H9 (cell line): ENCODE measurements around the gene NTRK3. TPM values are rescaled to one million over a fixed set of nuclear protein-coding genes. Genes with fewer than 3 reads are reported as not detected.

Experiments
- DNase-seq: peaks from one replicate; pipeline ENCODE4 v3.0.0-alpha.2; 2017
- H2AFZ ChIP-seq: one replicate; pipeline ENCODE4 v1.6.1; 2013; ENCODE audit warnings: mild to moderate bottlenecking, low read length, control low read depth, moderate library complexity
- H2AK5ac ChIP-seq: 2 replicates; pipeline ENCODE4 v1.6.1; 2013; ENCODE audit warnings: low read length, control low read depth, mixed read lengths; ENCODE audit not compliant: insufficient read length
- H2BK120ac ChIP-seq: one replicate; pipeline ENCODE4 v1.6.1; 2013; ENCODE audit warnings: low read depth, mild to moderate bottlenecking, low read length, control low read depth, inconsistent platforms; ENCODE audit not compliant: poor library complexity, severe bottlenecking
- H2BK12ac ChIP-seq: 2 replicates; pipeline ENCODE4 v1.6.1; 2013; ENCODE audit warnings: low read length, control low read depth, mixed read lengths, low read depth; ENCODE audit not compliant: insufficient read length
- H2BK15ac ChIP-seq: 2 replicates; pipeline ENCODE4 v1.6.1; 2013; ENCODE audit warnings: low read depth, low read length, control low read depth
- H2BK20ac ChIP-seq: one replicate; pipeline ENCODE4 v1.6.1; 2013; ENCODE audit warnings: low read depth, mild to moderate bottlenecking, low read length, control low read depth, inconsistent platforms; ENCODE audit not compliant: poor library complexity, severe bottlenecking
- H2BK5ac ChIP-seq: 2 replicates; pipeline ENCODE4 v1.6.1; 2013; ENCODE audit warnings: low read length, control low read depth, mixed read lengths; ENCODE audit not compliant: insufficient read length
- H3K14ac ChIP-seq: 2 replicates; pipeline ENCODE4 v1.6.1; 2013; ENCODE audit warnings: low read length, control low read depth; ENCODE audit not compliant: insufficient read depth
- H3K18ac ChIP-seq: 2 replicates; pipeline ENCODE4 v1.6.1; 2013; ENCODE audit warnings: low read depth, mild to moderate bottlenecking, mixed read lengths, low read length, control low read depth; ENCODE audit not compliant: insufficient read length
- H3K23ac ChIP-seq: 2 replicates; pipeline ENCODE4 v1.6.1; 2013; ENCODE audit warnings: low read length, control low read depth, mixed read lengths, low read depth; ENCODE audit not compliant: insufficient read length
- H3K23me2 ChIP-seq: 2 replicates; pipeline ENCODE4 v1.6.1; 2013; ENCODE audit warnings: low read depth, mild to moderate bottlenecking, mixed read lengths, low read length, control low read depth; ENCODE audit not compliant: insufficient read length, poor library complexity, severe bottlenecking
- H3K27ac ChIP-seq: 2 replicates; pipeline ENCODE4 v1.5.1; 2013; ENCODE audit warnings: low read length, control low read depth, mixed read lengths, low read depth; ENCODE audit not compliant: insufficient read length
- H3K27me3 ChIP-seq: 2 replicates; pipeline ENCODE4 v1.6.1; 2013; ENCODE audit warnings: low read length, control low read depth, inconsistent platforms; ENCODE audit not compliant: insufficient read depth
- H3K4ac ChIP-seq: 2 replicates; pipeline ENCODE4 v1.6.1; 2013; ENCODE audit warnings: low read depth, mild to moderate bottlenecking, control low read depth, inconsistent platforms, low read length, moderate library complexity
- H3K4me1 ChIP-seq: 2 replicates; pipeline ENCODE4 v1.6.1; 2013; ENCODE audit warnings: low read length, control low read depth, inconsistent platforms; ENCODE audit not compliant: insufficient read depth
- H3K4me2 ChIP-seq: 2 replicates; pipeline ENCODE4 v1.6.1; 2013; ENCODE audit warnings: low read length, control low read depth, mixed read lengths; ENCODE audit not compliant: insufficient read length, insufficient read depth
- H3K56ac ChIP-seq: 2 replicates; pipeline ENCODE4 v1.6.1; 2013; ENCODE audit warnings: low read depth, mild to moderate bottlenecking, mixed read lengths, low read length, control low read depth; ENCODE audit not compliant: insufficient read length
- H3K79me1 ChIP-seq: 2 replicates; pipeline ENCODE4 v1.6.1; 2013; ENCODE audit warnings: low read depth, mild to moderate bottlenecking, moderate library complexity, low read length, control low read depth, inconsistent platforms; ENCODE audit not compliant: insufficient read depth, poor library complexity, severe bottlenecking
- H3K79me2 ChIP-seq: 2 replicates; pipeline ENCODE4 v1.6.1; 2013; ENCODE audit warnings: low read length, control low read depth, inconsistent platforms; ENCODE audit not compliant: insufficient read depth
- H3K9ac ChIP-seq: 2 replicates; pipeline ENCODE4 v1.6.1; 2013; ENCODE audit warnings: low read length, control low read depth, mixed read lengths; ENCODE audit not compliant: insufficient read length; ENCODE audit errors: extremely low read depth
- H3K9me3 ChIP-seq: one replicate; pipeline ENCODE4 v1.6.1; 2013; ENCODE audit warnings: low read depth, low read length, inconsistent platforms; ENCODE audit not compliant: control insufficient read depth
- H3T11ph ChIP-seq: one replicate; pipeline ENCODE4 v1.6.1; 2013; ENCODE audit warnings: mild to moderate bottlenecking, low read length, control low read depth, inconsistent platforms
- H4K20me1 ChIP-seq: one replicate; pipeline ENCODE4 v1.6.1; 2013; ENCODE audit not compliant: control insufficient read depth, insufficient read length, insufficient read depth
- H4K5ac ChIP-seq: 2 replicates; pipeline ENCODE4 v1.6.1; 2013; ENCODE audit warnings: low read depth, mild to moderate bottlenecking, mixed read lengths, low read length, control low read depth; ENCODE audit not compliant: insufficient read length
- H4K8ac ChIP-seq: replicated peaks from 2 replicates; pipeline ENCODE4 v1.6.1; 2013; ENCODE audit warnings: low read length, control low read depth, mixed read lengths, low read depth; ENCODE audit not compliant: insufficient read length
- H4K91ac ChIP-seq: 2 replicates; pipeline ENCODE4 v1.6.1; 2013; ENCODE audit warnings: low read depth, mild to moderate bottlenecking, moderate library complexity, mixed read lengths, low read length, control low read depth; ENCODE audit not compliant: insufficient read length
- H3K27ac Mint-ChIP-seq, 3 experiments: 2 replicates in 2 of 3; 3 replicates in 1 of 3; pipeline ENCODE4 v1.8.0; 2020 to 2021; ENCODE audit warnings: mixed read lengths in 3 of 3, mild to moderate bottlenecking in 1 of 3, moderate library complexity in 1 of 3
- H3K27me3 Mint-ChIP-seq: 2 replicates; pipeline ENCODE4 v1.8.0; 2021; ENCODE audit warnings: low read depth, mild to moderate bottlenecking, moderate library complexity, mixed read lengths
- H3K36me3 Mint-ChIP-seq, 3 experiments: 2 replicates in 2 of 3; 3 replicates in 1 of 3; pipeline ENCODE4 v1.8.0; 2020 to 2021; ENCODE audit warnings: low read depth in 3 of 3, mixed read lengths in 3 of 3; ENCODE audit not compliant: insufficient read depth in 1 of 3
- H3K4me1 Mint-ChIP-seq, 2 experiments: 2 replicates each; pipeline ENCODE4 v1.8.0; 2020; ENCODE audit warnings: mixed read lengths in 2 of 2
- H3K4me3 Mint-ChIP-seq, 2 experiments: 2 replicates in 1 of 2; 3 replicates in 1 of 2; pipeline ENCODE4 v1.8.0; 2020 to 2021; ENCODE audit warnings: mild to moderate bottlenecking in 2 of 2, mixed read lengths in 2 of 2, moderate library complexity in 1 of 2
- H3K9me3 Mint-ChIP-seq, 2 experiments: 2 replicates in 1 of 2; 3 replicates in 1 of 2; pipeline ENCODE4 v1.8.0; 2020; ENCODE audit warnings: mild to moderate bottlenecking in 2 of 2, mixed read lengths in 2 of 2, moderate library complexity in 1 of 2
- CTCF ChIP-seq: fragments of 200-600 bp; sonication (generic); conservative IDR thresholded peaks from 3 replicates; pipeline ENCODE4 v1.8.0; 2021; ENCODE audit warnings: antibody characterized with exemption, mild to moderate bottlenecking
- WGBS: extraction: QIAGEN DNeasy Blood & Tissue Kit; methylation state at CpG from one replicate; pipeline ENCODE4 v1.1.7; 2013; ENCODE audit warnings: missing lambda C conversion rate, low lambda C conversion rate, mixed read lengths; ENCODE audit not compliant: insufficient read length; ENCODE audit errors: extremely low coverage; 5-methylcytosine and 5-hydroxymethylcytosine counted together
- total RNA-seq: library from RNA; stranded (reverse); gene quantifications from 2 replicates; pipeline ENCODE4 v1.2.1, GENCODE V29; 2021

Gene NTRK3
- total RNA-seq, 1 experiment from 2014 or later, result 2.5 TPM

- no CpG with 5 or more reads among the region's 6 CpGs for WGBS
- no peaks in the 10 kb centered on the region; a peak in 1 of 7 replicates for H3K36me3 Mint-ChIP-seq
- H3K23ac ChIP-seq, result no peak overlapping the region
- no peak overlapping the region for H4K8ac ChIP-seq
- no peak for TF ChIP-seq CTCF
- H3K27me3 Mint-ChIP-seq, result peaks cover 3% of the 10 kb centered on the region; the same call in 1 of the 2 replicates
- H2AFZ ChIP-seq, result no peak overlapping the region
- no peak overlapping the region for H2BK5ac ChIP-seq
- no peak overlapping the region for H4K91ac ChIP-seq
- H3K4me2 ChIP-seq, result no peak overlapping the region
- DNase-seq, result no peak
- H3K18ac ChIP-seq, result no peak overlapping the region
- H3K9ac ChIP-seq, result no peak overlapping the region
- no peak overlapping the region for H2BK20ac ChIP-seq
- no peaks in the 10 kb centered on the region for H3K27me3 ChIP-seq
- H3K79me2 ChIP-seq, result no peaks in the 10 kb centered on the region
- no peak overlapping the region for H3K14ac ChIP-seq
- H3K23me2 ChIP-seq, result no peaks in the 10 kb centered on the region
- no peak overlapping the region for H2AK5ac ChIP-seq
- no peak overlapping the region for H4K5ac ChIP-seq
- peaks cover 0 to 2% of the 10 kb centered on the region in 2 experiments; a peak in 3 of 5 replicates for H3K9me3 Mint-ChIP-seq
- H3K27ac ChIP-seq, result no peak overlapping the region
- no peak overlapping the region for H2BK12ac ChIP-seq
- no peaks in the 10 kb centered on the region for H4K20me1 ChIP-seq
- no peaks in the 10 kb centered on the region for H3K9me3 ChIP-seq
- no peak overlapping the region for H2BK120ac ChIP-seq
- no peak overlapping the region for H3K56ac ChIP-seq
- H2BK15ac ChIP-seq, result no peak overlapping the region
- H3K4me1 ChIP-seq, result no peaks in the 10 kb centered on the region
- H3K4me3 Mint-ChIP-seq, result no peak overlapping the region
- peaks cover 9 to 15% of the 10 kb centered on the region in 2 experiments for H3K4me1 Mint-ChIP-seq
- no peak overlapping the region for H3K27ac Mint-ChIP-seq
- no peaks in the 10 kb centered on the region for H3K79me1 ChIP-seq
- no peak overlapping the region for H3K4ac ChIP-seq
- H3T11ph ChIP-seq, result no peak overlapping the region
Observed at GRCh38 chr15:88089024-88089620, 167.4 kb downstream of the NTRK3 start.
